Measurements from ENCODE around the gene CDC42BPG. TPM values are rescaled to one million over a fixed set of nuclear protein-coding genes. Genes with fewer than 3 reads are reported as not detected.

Gene CDC42BPG
- total and polyA plus RNA-seq, 9 of the 15 experiments (the other 6 are each of a cell fraction or from before 2014, with no cell fraction given): 0.04 to 8.8 (median 2.1) TPM

- TF ChIP-seq PRPF4 (IDR thresholded peaks at IDR 0.05; ENCODE audit: insufficient read depth, low read depth, low read length, poor library complexity, severe bottlenecking): no peak
- TF ChIP-seq RCOR1 (IDR thresholded peaks at IDR 0.05; ENCODE audit: borderline replicate concordance in 1 of 2, low read depth in 2 of 2, low read length in 2 of 2): 0 out of 4 replicates have a peak, but pooled peaks of 1 of the 2 experiments have one; percentile 10
- no peak for TF ChIP-seq HDAC1 (IDR thresholded peaks at IDR 0.05)
- TF ChIP-seq CREM (IDR thresholded peaks at IDR 0.05; ENCODE audit: low read depth): 0 out of 2 replicates have a peak, but pooled peaks have one; percentile 26
- no peak for TF ChIP-seq ARID3B (CRISPR knock-in tag; IDR thresholded peaks at IDR 0.05; ENCODE audit: borderline replicate concordance)
- TF ChIP-seq CBFA2T3 (IDR thresholded peaks at IDR 0.05): peak; percentile 19; the same call in 1 of the 2 replicates
- 0 out of 2 replicates have a peak, but pooled peaks have one; percentile 21 for TF ChIP-seq MBD2 (IDR thresholded peaks at IDR 0.05; ENCODE audit: borderline replicate concordance, low read depth)
- peak in 1 of 2 experiments; percentile 16; a peak in 1 of 4 replicates for TF ChIP-seq KDM1A (IDR thresholded peaks at IDR 0.05)
- peak; percentile 54; the same call in 1 of the 2 replicates for TF ChIP-seq L3MBTL2 (IDR thresholded peaks at IDR 0.05)
- no peak for TF ChIP-seq ZNF785 (CRISPR knock-in tag; IDR thresholded peaks at IDR 0.05)
- 0 out of 2 replicates have a peak, but pooled peaks have one; percentile 20 for TF ChIP-seq DMBX1 (CRISPR knock-in tag; IDR thresholded peaks at IDR 0.05; ENCODE audit: borderline replicate concordance)
- TF ChIP-seq ESRRA (IDR thresholded peaks at IDR 0.05; ENCODE audit: borderline replicate concordance, low read depth): peak; percentile 55; the same call in 1 of the 2 replicates
- TF ChIP-seq ZNF592 (IDR thresholded peaks at IDR 0.05): peak; percentile 65; the same call in 1 of the 2 replicates
Observed at GRCh38 chr11:64800303-64801157, 43.9 kb downstream of the CDC42BPG start (continued).

All from K562 (cell line).